Measurements from ENCODE around the gene DDX1. TPM values are rescaled to one million over a fixed set of nuclear protein-coding genes. Genes with fewer than 3 reads are reported as not detected.

DDX1 gene
- total RNA-seq, 1 experiment from 2014 or later = 163 TPM

- Histone ChIP-seq H3K27me3 (replicated peaks; ENCODE audit: control insufficient read depth, insufficient read depth, low read length) (no peaks in the 10 kb centered on the region), H3K4me1 (no peaks in the 10 kb centered on the region), H3K36me3 (ENCODE audit: control insufficient read depth, insufficient read depth, low read length) (peaks cover 1% of the 10 kb centered on the region; the same call in 1 of the 2 replicates), H3K4me3 (ENCODE audit: low read depth, low read length) (no peak overlapping the region), H3K9me3 (no peaks in the 10 kb centered on the region)
- peaks cover 3% of the 10 kb centered on the region for H3K36me3 Mint-ChIP-seq (ENCODE audit: insufficient read depth, unreplicated experiment)
- no peak overlapping the region for H3K27ac Mint-ChIP-seq (ENCODE audit: unreplicated experiment)
- no TSS peak for BruUV-seq (replicated peaks)
- H3K4me3 Mint-ChIP-seq (ENCODE audit: unreplicated experiment) = no peak overlapping the region
- H3K9me3 Mint-ChIP-seq (ENCODE audit: unreplicated experiment) = no peaks in the 10 kb centered on the region
- TF ChIP-seq, protein P1, sequence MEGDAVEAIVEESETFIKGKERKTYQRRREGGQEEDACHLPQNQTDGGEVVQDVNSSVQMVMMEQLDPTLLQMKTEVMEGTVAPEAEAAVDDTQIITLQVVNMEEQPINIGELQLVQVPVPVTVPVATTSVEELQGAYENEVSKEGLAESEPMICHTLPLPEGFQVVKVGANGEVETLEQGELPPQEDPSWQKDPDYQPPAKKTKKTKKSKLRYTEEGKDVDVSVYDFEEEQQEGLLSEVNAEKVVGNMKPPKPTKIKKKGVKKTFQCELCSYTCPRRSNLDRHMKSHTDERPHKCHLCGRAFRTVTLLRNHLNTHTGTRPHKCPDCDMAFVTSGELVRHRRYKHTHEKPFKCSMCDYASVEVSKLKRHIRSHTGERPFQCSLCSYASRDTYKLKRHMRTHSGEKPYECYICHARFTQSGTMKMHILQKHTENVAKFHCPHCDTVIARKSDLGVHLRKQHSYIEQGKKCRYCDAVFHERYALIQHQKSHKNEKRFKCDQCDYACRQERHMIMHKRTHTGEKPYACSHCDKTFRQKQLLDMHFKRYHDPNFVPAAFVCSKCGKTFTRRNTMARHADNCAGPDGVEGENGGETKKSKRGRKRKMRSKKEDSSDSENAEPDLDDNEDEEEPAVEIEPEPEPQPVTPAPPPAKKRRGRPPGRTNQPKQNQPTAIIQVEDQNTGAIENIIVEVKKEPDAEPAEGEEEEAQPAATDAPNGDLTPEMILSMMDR (IDR thresholded peaks at IDR 0.05; ENCODE audit: insufficient read depth in 1 of 2, low read depth in 1 of 2, low read length in 1 of 2, severe bottlenecking in 1 of 2, unreplicated experiment in 1 of 2) = no peak
- DNase-seq = no peak
- intact Hi-C loops (cut with micrococcal nuclease; ENCODE audit: unreplicated experiment) = loop anchor here (2.0 kb wide), 1 partner anchor 44 kb away; the partner anchor contains the start of gene DDX1
- ChIA-PET CTCF (interaction anchor here (1.3 kb wide), 1 partner anchor 30 kb away, joined by 4 read pairs; no protein-coding TSS in a partner anchor), POLR2A (no interaction called here)
- no peaks in the 10 kb centered on the region for H3K4me1 Mint-ChIP-seq (ENCODE audit: low read depth, unreplicated experiment)
- no peaks in the 10 kb centered on the region for H3K27me3 Mint-ChIP-seq (ENCODE audit: insufficient read depth, unreplicated experiment)
Measured at GRCh38 chr2:15547115-15547876, 44.4 kb upstream of the DDX1 start.

DNA sequence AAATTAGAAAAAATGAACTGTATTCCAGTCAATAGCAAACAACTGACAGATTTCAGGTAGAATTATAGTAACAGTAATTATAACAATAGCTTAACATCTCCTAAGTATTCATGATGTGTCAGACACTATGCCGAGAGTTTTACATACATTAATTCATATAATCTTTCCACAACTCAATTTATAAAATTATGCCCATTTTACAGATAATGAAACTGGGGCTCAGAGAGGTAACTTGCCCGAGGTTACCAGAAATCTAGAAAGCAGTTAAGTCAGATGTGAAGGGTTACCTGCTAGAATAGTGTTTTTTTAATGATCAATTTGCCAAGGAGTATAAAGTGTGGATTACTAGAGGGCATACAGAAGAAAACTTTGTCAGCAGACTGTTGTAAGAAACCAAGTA lies 42.7 kb upstream of the DDX1 start:
- no TSS peak for BruUV-seq (replicated peaks)

DNA sequence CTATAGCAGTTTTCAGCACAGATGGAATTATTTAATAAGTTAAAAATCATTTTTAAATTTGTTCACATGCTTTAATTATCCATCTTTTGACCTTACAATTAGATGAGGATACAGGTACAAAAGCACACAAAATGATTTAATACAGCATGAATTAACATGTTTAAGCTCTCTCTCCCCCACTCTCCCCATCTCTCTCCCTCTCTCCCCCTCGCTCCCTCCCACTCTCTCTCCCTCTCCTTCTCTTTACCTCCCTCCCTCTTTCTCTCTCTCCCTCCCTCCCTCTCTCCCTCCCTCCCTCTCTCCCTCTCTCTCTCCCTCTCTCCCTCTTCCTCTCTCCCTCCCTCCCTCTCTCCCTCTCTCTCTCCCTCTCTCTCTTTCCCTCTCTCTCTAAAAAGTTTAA lies 38.1 kb upstream of the DDX1 start:
- BruUV-seq (replicated peaks) = no TSS peak
- intact Hi-C loops (cut with micrococcal nuclease; ENCODE audit: unreplicated experiment) = no loop called here
- H3K4me3 Mint-ChIP-seq (ENCODE audit: unreplicated experiment) = no peak overlapping the region
- no peak overlapping the region for H3K27ac Mint-ChIP-seq (ENCODE audit: unreplicated experiment)
- Histone ChIP-seq H3K27me3 (replicated peaks; ENCODE audit: control insufficient read depth, insufficient read depth, low read length) (no peaks in the 10 kb centered on the region), H3K4me1 (peaks cover 12% of the 10 kb centered on the region), H3K4me3 (ENCODE audit: low read depth, low read length) (no peak overlapping the region), H3K9me3 (no peaks in the 10 kb centered on the region), H3K36me3 (ENCODE audit: control insufficient read depth, insufficient read depth, low read length) (peaks cover 1% of the 10 kb centered on the region; the same call in 1 of the 2 replicates)
- H3K27me3 Mint-ChIP-seq (ENCODE audit: insufficient read depth, unreplicated experiment) = no peaks in the 10 kb centered on the region
- ChIA-PET CTCF (interaction anchor here (1.0 kb wide), 1 partner anchor 24 kb away, joined by 3 read pairs; no protein-coding TSS in a partner anchor), POLR2A (no interaction called here)
- peaks cover 6% of the 10 kb centered on the region for H3K36me3 Mint-ChIP-seq (ENCODE audit: insufficient read depth, unreplicated experiment)
- TF ChIP-seq, protein P1 (IDR thresholded peaks at IDR 0.05; ENCODE audit: insufficient read depth in 1 of 2, low read depth in 1 of 2, low read length in 1 of 2, severe bottlenecking in 1 of 2, unreplicated experiment in 1 of 2) = no peak
- H3K4me1 Mint-ChIP-seq (ENCODE audit: low read depth, unreplicated experiment) = no peaks in the 10 kb centered on the region
- H3K9me3 Mint-ChIP-seq (ENCODE audit: unreplicated experiment) = no peaks in the 10 kb centered on the region
- DNase-seq = no peak

More for the DNA sequence above, 42.7 kb upstream of the DDX1 start:
- H3K4me1 Mint-ChIP-seq (ENCODE audit: low read depth, unreplicated experiment) = no peaks in the 10 kb centered on the region
- Histone ChIP-seq H3K27me3 (replicated peaks; ENCODE audit: control insufficient read depth, insufficient read depth, low read length) (no peaks in the 10 kb centered on the region), H3K36me3 (ENCODE audit: control insufficient read depth, insufficient read depth, low read length) (peaks cover 1% of the 10 kb centered on the region; the same call in 1 of the 2 replicates), H3K9me3 (no peaks in the 10 kb centered on the region), H3K4me1 (no peaks in the 10 kb centered on the region), H3K4me3 (ENCODE audit: low read depth, low read length) (no peak overlapping the region)
- ChIA-PET CTCF (no interaction called here), POLR2A (no interaction called here)
- TF ChIP-seq, protein P1 (IDR thresholded peaks at IDR 0.05; ENCODE audit: insufficient read depth in 1 of 2, low read depth in 1 of 2, low read length in 1 of 2, severe bottlenecking in 1 of 2, unreplicated experiment in 1 of 2) = no peak
- intact Hi-C loops (cut with micrococcal nuclease; ENCODE audit: unreplicated experiment) = no loop called here
- no peak for DNase-seq
- no peaks in the 10 kb centered on the region for H3K9me3 Mint-ChIP-seq (ENCODE audit: unreplicated experiment)
- H3K27me3 Mint-ChIP-seq (ENCODE audit: insufficient read depth, unreplicated experiment) = no peaks in the 10 kb centered on the region
- H3K36me3 Mint-ChIP-seq (ENCODE audit: insufficient read depth, unreplicated experiment) = peaks cover 6% of the 10 kb centered on the region
- no peak overlapping the region for H3K27ac Mint-ChIP-seq (ENCODE audit: unreplicated experiment)
- H3K4me3 Mint-ChIP-seq (ENCODE audit: unreplicated experiment) = no peak overlapping the region

Data from Caco-2 (cell line).